Calu3 (cell line): Measurements from ENCODE around the gene PNPT1. TPM values are rescaled to one million over a fixed set of nuclear protein-coding genes. Genes with fewer than 3 reads are reported as not detected.

Experiments used
- BruUV-seq: library from RNA; stranded (reverse); fragments of 400-500 nt; replicated peaks from 2 replicates; lab custom pipeline; 2021; lab: Mats Ljungman, UMichigan
- CTCF ChIA-PET: fragments of 300-600 bp; sonication (Branson Sonifier 250); formaldehyde crosslinking; loops from one replicate; lab custom pipeline; 2022; ENCODE audit warnings: antibody characterized with exemption; lab: Charles Lee
- DNase-seq: peaks from one replicate; pipeline ENCODE4 v3.0.0; 2022
- H3K27ac Mint-ChIP-seq: one replicate; pipeline ENCODE4 v1.8.0; 2022; ENCODE audit warnings: mixed read lengths; ENCODE audit not compliant: unreplicated experiment
- H3K27me3 Mint-ChIP-seq: one replicate; pipeline ENCODE4 v1.8.0; 2022; ENCODE audit warnings: mixed read lengths; ENCODE audit not compliant: unreplicated experiment
- H3K36me3 Mint-ChIP-seq: one replicate; pipeline ENCODE4 v1.8.0; 2022; ENCODE audit warnings: mild to moderate bottlenecking, moderate library complexity, mixed read lengths; ENCODE audit not compliant: insufficient read depth, unreplicated experiment
- H3K4me1 Mint-ChIP-seq: one replicate; pipeline ENCODE4 v1.8.0; 2022; ENCODE audit warnings: mild to moderate bottlenecking, low read depth, mixed read lengths; ENCODE audit not compliant: unreplicated experiment
- H3K4me3 Mint-ChIP-seq: one replicate; pipeline ENCODE4 v1.8.0; 2022; ENCODE audit warnings: mild to moderate bottlenecking, low read depth, moderate library complexity, mixed read lengths; ENCODE audit not compliant: unreplicated experiment
- H3K9me3 Mint-ChIP-seq: one replicate; pipeline ENCODE4 v1.8.0; 2022; ENCODE audit warnings: low read depth, mixed read lengths; ENCODE audit not compliant: unreplicated experiment
- CTCF ChIP-seq: fragments of 200-600 bp; IDR thresholded peaks from one replicate; pipeline ENCODE4 v1.8.0; 2022; ENCODE audit warnings: antibody characterized with exemption; ENCODE audit not compliant: unreplicated experiment
- intact Hi-C: fragments of 100-400 bp; cut with micrococcal nuclease; formaldehyde crosslinking; loops from one replicate; pipeline ENCODE4 v1.10.0; 2022; ENCODE audit not compliant: unreplicated experiment
- total RNA-seq: library from RNA; stranded (reverse); gene quantifications from 2 replicates; pipeline ENCODE4 v1.2.3, GENCODE V29; 2022

Gene PNPT1
- total RNA-seq, 1 experiment from 2014 or later, result 58.5 TPM

DNA sequence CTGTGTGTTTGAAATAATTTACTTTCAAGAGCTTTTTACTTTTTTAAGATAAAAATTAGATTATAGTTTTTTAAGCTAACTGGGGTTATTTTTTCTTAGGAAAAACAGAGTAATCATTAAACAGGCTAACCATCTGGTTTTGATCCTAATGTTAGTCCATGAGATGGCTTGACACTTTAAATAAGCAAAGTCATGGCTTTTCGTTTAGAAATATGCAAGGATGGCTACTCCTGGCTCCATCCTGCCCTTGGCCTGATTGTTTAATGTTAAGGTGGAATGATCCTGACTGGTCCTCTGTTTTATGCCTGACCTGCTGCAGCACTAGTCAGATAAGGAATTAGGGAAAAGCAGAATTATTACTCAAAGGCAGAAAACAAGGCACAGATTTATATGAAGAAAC is 39.7 kb upstream of the PNPT1 start:
- no peak overlapping the region for H3K4me3 Mint-ChIP-seq
- H3K9me3 Mint-ChIP-seq, result no peaks in the 10 kb centered on the region
- no peak for DNase-seq
- H3K27me3 Mint-ChIP-seq, result no peaks in the 10 kb centered on the region
- CTCF ChIA-PET, result no interaction called here
- intact Hi-C loops, result no loop called here
- BruUV-seq, result no TSS peak
- H3K4me1 Mint-ChIP-seq, result no peaks in the 10 kb centered on the region
- no peaks in the 10 kb centered on the region for H3K36me3 Mint-ChIP-seq
- no peak overlapping the region for H3K27ac Mint-ChIP-seq
- no peak for TF ChIP-seq CTCF

DNA sequence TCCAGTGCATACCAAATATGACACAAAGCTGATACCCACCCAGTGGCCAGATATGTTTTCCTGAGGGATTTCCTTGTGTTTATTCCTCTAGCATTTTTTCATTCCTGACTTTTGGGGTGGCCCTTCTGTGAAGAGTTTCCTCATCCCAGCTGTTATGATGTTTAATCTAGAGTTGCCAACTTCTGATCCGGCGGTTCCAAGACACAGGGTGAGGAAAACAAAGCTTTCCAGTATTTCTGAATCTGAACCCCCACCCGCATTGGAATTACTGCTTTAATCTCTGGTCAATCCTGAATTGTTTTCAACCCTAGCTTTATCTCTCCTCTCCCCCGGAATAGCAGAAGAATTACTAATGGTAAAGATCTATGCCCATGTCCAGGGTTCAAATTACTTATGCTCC is 39.2 kb upstream of the PNPT1 start:
- DNase-seq, result no peak
- no peak for TF ChIP-seq CTCF
- BruUV-seq, result no TSS peak
- H3K4me1 Mint-ChIP-seq, result no peaks in the 10 kb centered on the region
- CTCF ChIA-PET, result interaction anchor here (0.6 kb wide), 1 partner anchor 34 kb away, joined by 3 read pairs; no protein-coding TSS in a partner anchor
- no peak overlapping the region for H3K27ac Mint-ChIP-seq
- H3K36me3 Mint-ChIP-seq, result no peaks in the 10 kb centered on the region
- no peaks in the 10 kb centered on the region for H3K27me3 Mint-ChIP-seq
- H3K9me3 Mint-ChIP-seq, result no peaks in the 10 kb centered on the region
- no peak overlapping the region for H3K4me3 Mint-ChIP-seq
- intact Hi-C loops, result no loop called here

DNA sequence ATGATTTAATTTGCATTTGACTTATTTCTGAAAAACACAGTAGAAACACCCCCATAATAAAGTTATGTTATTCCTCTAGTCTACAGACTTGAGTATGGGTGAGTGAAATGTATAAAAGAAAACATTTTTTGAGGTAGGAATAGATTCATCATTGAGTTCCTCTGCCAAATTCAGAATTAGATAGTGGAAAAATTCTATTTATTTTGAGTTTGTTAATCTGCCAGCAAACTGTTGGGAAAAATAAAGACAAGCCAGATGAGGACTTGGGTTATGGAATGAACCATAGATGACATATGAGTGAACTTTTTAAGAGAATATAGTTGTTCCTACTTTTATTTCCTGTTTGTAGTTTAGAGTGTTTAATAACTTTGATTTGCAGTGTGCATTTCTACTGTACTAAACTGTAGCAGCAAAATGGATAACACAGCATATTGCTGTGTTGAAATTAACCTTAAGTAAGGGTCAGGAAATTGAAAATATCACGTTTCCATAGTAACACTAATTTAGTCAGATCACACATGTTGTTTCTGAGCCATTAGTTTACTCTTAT is 35.6 kb upstream of the PNPT1 start:
- no peaks in the 10 kb centered on the region for H3K9me3 Mint-ChIP-seq
- no peak overlapping the region for H3K4me3 Mint-ChIP-seq
- CTCF ChIA-PET, result no interaction called here
- H3K27ac Mint-ChIP-seq, result no peak overlapping the region
- no peaks in the 10 kb centered on the region for H3K4me1 Mint-ChIP-seq
- H3K27me3 Mint-ChIP-seq, result no peaks in the 10 kb centered on the region
- no TSS peak for BruUV-seq
- no peaks in the 10 kb centered on the region for H3K36me3 Mint-ChIP-seq
- intact Hi-C loops, result no loop called here
- no peak for TF ChIP-seq CTCF
- no peak for DNase-seq

DNA sequence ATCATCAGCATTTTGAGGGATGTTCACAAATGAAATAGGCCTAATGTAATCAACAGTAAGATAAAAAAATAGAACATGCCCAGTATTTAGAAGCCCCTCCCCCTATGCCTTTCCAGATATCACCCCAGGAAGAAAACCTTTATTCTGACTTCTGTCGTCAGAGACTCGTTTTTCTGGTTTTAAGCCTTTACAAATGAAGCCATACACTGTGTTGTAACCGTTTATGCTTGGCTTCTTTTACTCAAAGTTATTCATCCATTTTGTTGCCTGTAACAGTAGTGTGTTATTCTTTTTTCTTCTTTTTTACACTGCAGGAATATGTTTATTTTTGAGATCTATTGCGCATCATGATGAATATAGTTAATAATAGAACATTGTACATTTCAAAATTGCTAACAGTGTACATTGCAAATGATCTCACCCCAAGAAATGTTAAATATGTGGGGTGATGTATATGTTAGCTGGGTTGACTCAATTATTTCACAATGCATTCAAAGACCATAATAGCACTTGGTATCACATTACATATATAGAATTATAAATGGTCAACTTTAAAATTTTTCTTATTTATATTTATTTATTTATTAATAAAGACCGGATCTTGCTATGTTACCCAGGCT is 28.1 kb upstream of the PNPT1 start:
- peak; percentile 50 for DNase-seq
- Mint-ChIP-seq H3K4me3 (no peak overlapping the region), H3K27ac (peak overlapping the region; percentile 86), H3K27me3 (no peaks in the 10 kb centered on the region), H3K4me1 (no peaks in the 10 kb centered on the region), H3K36me3 (no peaks in the 10 kb centered on the region), H3K9me3 (no peaks in the 10 kb centered on the region)
- BruUV-seq, result no TSS peak
- intact Hi-C loops, result no loop called here
- no peak for TF ChIP-seq CTCF
- CTCF ChIA-PET, result no interaction called here
